ENCODE results near the gene MRPL27.

DNA sequence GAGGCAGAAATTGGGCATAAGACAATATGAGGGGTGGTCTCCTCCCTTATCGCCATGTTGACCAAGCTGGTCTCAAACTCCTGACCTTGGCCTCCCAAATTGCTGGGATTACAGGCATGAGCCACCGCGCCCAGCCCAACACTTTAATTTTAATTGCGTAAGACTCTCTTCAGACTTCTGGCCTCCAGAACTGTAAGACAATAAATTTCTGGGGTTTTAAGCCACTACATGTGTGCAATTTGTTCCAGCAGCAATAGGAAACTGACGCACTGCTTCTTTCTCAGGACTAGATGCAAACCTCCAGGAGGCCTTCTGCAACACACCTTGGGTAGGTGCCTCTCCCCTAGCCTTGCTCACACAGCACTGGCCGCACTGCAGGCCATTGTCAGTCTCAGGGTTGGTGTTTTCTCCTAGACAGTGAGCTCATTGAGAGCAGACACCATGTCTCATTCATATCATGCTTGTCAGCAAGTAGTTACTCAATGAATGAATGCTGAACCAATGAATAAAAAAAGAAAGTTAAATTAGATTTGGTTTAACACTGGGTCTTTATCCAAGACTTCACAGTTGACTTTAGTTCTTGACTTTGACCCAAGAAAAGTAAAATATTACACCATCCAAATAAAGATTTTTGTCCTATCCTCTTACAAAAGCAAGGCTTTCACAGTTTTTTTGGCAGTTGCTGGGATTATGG lies 47.6 kb upstream of the MRPL27 start:
- TF ChIP-seq EZH2phosphoT487 (IDR thresholded peaks at IDR 0.05; ENCODE audit: low read depth): no peak
- TF ChIP-seq, protein P1, sequence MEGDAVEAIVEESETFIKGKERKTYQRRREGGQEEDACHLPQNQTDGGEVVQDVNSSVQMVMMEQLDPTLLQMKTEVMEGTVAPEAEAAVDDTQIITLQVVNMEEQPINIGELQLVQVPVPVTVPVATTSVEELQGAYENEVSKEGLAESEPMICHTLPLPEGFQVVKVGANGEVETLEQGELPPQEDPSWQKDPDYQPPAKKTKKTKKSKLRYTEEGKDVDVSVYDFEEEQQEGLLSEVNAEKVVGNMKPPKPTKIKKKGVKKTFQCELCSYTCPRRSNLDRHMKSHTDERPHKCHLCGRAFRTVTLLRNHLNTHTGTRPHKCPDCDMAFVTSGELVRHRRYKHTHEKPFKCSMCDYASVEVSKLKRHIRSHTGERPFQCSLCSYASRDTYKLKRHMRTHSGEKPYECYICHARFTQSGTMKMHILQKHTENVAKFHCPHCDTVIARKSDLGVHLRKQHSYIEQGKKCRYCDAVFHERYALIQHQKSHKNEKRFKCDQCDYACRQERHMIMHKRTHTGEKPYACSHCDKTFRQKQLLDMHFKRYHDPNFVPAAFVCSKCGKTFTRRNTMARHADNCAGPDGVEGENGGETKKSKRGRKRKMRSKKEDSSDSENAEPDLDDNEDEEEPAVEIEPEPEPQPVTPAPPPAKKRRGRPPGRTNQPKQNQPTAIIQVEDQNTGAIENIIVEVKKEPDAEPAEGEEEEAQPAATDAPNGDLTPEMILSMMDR (IDR thresholded peaks at IDR 0.05; ENCODE audit: low read depth, low read length): no peak
